ENCODE measurements around the gene PTPRQ. TPM values are rescaled to one million over a fixed set of nuclear protein-coding genes. Genes with fewer than 3 reads are reported as not detected.

The PTPRQ gene
- polyA plus RNA-seq, 1 of the 3 experiments (the other 2 are of a cell fraction): 0.46 TPM

- POLR2A ChIA-PET: no interaction called here
- H3F3A ChIP-seq (replicated peaks; ENCODE audit: insufficient read depth): peaks cover 1% of the 10 kb centered on the region
- H3K27me3 ChIP-seq (ENCODE audit: insufficient read depth): peaks cover 6% of the 10 kb centered on the region; the same call in 1 of the 2 replicates
- no peaks in the 10 kb centered on the region for H3K79me2 ChIP-seq (ENCODE audit: insufficient read depth)
- H3K9ac ChIP-seq: no peak overlapping the region
- CTCF ChIA-PET: interaction anchor here (1.5 kb wide), 1 partner anchor 14 kb away, joined by 3 read pairs; no protein-coding TSS in a partner anchor
- WGBS (ENCODE audit: low lambda C conversion rate): 7% methylated on average over 2 of the region's 2 CpGs
- H3K9me3 ChIP-seq: no peaks in the 10 kb centered on the region
- H2AFZ ChIP-seq (ENCODE audit: low read depth): no peak overlapping the region
- no peaks in the 10 kb centered on the region; the same call in 1 of the 2 replicates for H3K9me2 ChIP-seq
- H3K4me1 ChIP-seq (ENCODE audit: control insufficient read depth in 1 of 2, insufficient read depth in 2 of 2, low read depth in 1 of 2, low read length in 1 of 2): no peaks in the 10 kb centered on the region
- H3K4me2 ChIP-seq: no peak overlapping the region
- no peaks in the 10 kb centered on the region for H4K20me1 ChIP-seq (ENCODE audit: insufficient read depth)
- no peak for TF ChIP-seq POLR2AphosphoS5 (IDR thresholded peaks at IDR 0.05; ENCODE audit: low read depth, low read length)
- no peak overlapping the region for H3K27ac ChIP-seq (ENCODE audit: low read depth in 2 of 2, low read length in 1 of 2)
- H3K4me3 ChIP-seq (ENCODE audit: low read depth in 2 of 2, low read length in 1 of 2): no peak overlapping the region
- DNase-seq: no peak
- H3K36me3 ChIP-seq (replicated peaks in 1 of 2; ENCODE audit: control insufficient read depth in 1 of 2, insufficient read depth in 2 of 2, low read length in 1 of 2): no peaks in the 10 kb centered on the region
Observed at GRCh38 chr12:80655751-80656150, 211.7 kb downstream of the PTPRQ start.

GRCh38 chr12:80659512-80660063, 215.6 kb downstream of the PTPRQ start:
- no peak for DNase-seq
- H3K4me2 ChIP-seq: no peak overlapping the region
- H3K9ac ChIP-seq: no peak overlapping the region
- no peak overlapping the region for H2AFZ ChIP-seq (ENCODE audit: low read depth)
- WGBS (ENCODE audit: low lambda C conversion rate): 5% methylated on average over 5 of the region's 5 CpGs
- H3K4me3 ChIP-seq (ENCODE audit: low read depth in 2 of 2, low read length in 1 of 2): no peak overlapping the region
- no peaks in the 10 kb centered on the region for H3K9me3 ChIP-seq
- H3K36me3 ChIP-seq (replicated peaks in 1 of 2; ENCODE audit: control insufficient read depth in 1 of 2, insufficient read depth in 2 of 2, low read length in 1 of 2): no peaks in the 10 kb centered on the region
- H4K20me1 ChIP-seq (ENCODE audit: insufficient read depth): no peaks in the 10 kb centered on the region
- no peak overlapping the region for H3K27ac ChIP-seq (ENCODE audit: low read depth in 2 of 2, low read length in 1 of 2)
- no peaks in the 10 kb centered on the region for H3K4me1 ChIP-seq (ENCODE audit: control insufficient read depth in 1 of 2, insufficient read depth in 2 of 2, low read depth in 1 of 2, low read length in 1 of 2)
- ChIA-PET POLR2A (no interaction called here), CTCF (no interaction called here)
- no peaks in the 10 kb centered on the region for H3K79me2 ChIP-seq (ENCODE audit: insufficient read depth)
- H3K9me2 ChIP-seq: no peaks in the 10 kb centered on the region; the same call in 1 of the 2 replicates
- TF ChIP-seq ELF1 (IDR thresholded peaks at IDR 0.05): no peak
- no peak for TF ChIP-seq YY1 (IDR thresholded peaks at IDR 0.05; ENCODE audit: low read depth)
- TF ChIP-seq POLR2AphosphoS5 (IDR thresholded peaks at IDR 0.05; ENCODE audit: low read depth, low read length): no peak
- TF ChIP-seq JUND (IDR thresholded peaks at IDR 0.05): no peak
- no peak for TF ChIP-seq MXI1 (IDR thresholded peaks at IDR 0.05; ENCODE audit: low read depth, low read length)
- no peak for TF ChIP-seq PBX3 (IDR thresholded peaks at IDR 0.05)
- no peak for TF ChIP-seq NRF1 (IDR thresholded peaks at IDR 0.05; ENCODE audit: low read depth, low read length)
- TF ChIP-seq FOXM1 (IDR thresholded peaks at IDR 0.05; ENCODE audit: low read depth): no peak
- TF ChIP-seq TEAD4 (IDR thresholded peaks at IDR 0.05; ENCODE audit: borderline replicate concordance, insufficient read depth): no peak
- no peak for TF ChIP-seq TAF1 (IDR thresholded peaks at IDR 0.05; ENCODE audit: borderline replicate concordance, low read depth, low read length)
- no peak for TF ChIP-seq RAD21 (IDR thresholded peaks at IDR 0.05; ENCODE audit: low read length)
- TF ChIP-seq USF1 (IDR thresholded peaks at IDR 0.05; ENCODE audit: borderline replicate concordance, low read depth): no peak
- no peak for TF ChIP-seq NFIC (IDR thresholded peaks at IDR 0.05; ENCODE audit: borderline replicate concordance)
- no peak for TF ChIP-seq FOSL2 (IDR thresholded peaks at IDR 0.05; ENCODE audit: borderline replicate concordance, low read depth)
- H3K27me3 ChIP-seq (ENCODE audit: insufficient read depth): no peaks in the 10 kb centered on the region; the same call in 1 of the 2 replicates
- no peaks in the 10 kb centered on the region for H3F3A ChIP-seq (replicated peaks; ENCODE audit: insufficient read depth)

Measured in SK-N-SH (cell line).